ENCODE measurements around the gene DDX27. TPM values are rescaled to one million over a fixed set of nuclear protein-coding genes. Genes with fewer than 3 reads are reported as not detected.

The DDX27 gene
- total RNA-seq, 1 donor from 2014 or later = 52.2 TPM

DNA sequence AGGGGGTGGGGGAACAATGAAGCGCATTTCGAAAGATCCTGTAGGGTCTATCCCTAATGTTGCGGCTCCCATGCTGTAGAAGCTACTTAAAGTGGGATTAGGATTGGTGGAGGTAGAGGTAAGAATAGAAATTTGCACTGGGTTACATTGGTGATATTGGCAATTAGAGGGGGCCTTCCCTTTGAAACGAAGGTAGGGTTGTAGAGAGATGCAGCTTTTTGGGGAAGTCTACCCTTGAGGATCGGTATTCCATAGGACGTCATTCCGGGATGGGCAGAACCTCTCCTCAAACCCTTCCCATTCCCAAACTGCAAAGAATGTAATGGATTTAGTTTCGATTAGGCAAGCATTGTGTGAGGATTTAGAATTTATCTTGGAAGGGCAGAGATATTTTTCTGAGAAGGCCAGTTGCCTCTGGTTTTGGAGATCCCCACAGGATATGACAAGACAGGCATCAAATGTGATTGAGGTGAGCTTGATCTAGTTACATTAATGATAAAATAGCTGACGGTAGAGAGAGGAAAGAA lies 64.0 kb downstream of the DDX27 start:
- Histone ChIP-seq H3K36me3 (ENCODE audit: control insufficient read depth, insufficient read depth, low read length) (peaks cover 32% of the 10 kb centered on the region), H3K4me3 (ENCODE audit: low read depth, low read length) (no peak overlapping the region), H3K27me3 (ENCODE audit: control insufficient read depth, insufficient read depth, low read length) (no peaks in the 10 kb centered on the region)
- TF ChIP-seq, protein P1, sequence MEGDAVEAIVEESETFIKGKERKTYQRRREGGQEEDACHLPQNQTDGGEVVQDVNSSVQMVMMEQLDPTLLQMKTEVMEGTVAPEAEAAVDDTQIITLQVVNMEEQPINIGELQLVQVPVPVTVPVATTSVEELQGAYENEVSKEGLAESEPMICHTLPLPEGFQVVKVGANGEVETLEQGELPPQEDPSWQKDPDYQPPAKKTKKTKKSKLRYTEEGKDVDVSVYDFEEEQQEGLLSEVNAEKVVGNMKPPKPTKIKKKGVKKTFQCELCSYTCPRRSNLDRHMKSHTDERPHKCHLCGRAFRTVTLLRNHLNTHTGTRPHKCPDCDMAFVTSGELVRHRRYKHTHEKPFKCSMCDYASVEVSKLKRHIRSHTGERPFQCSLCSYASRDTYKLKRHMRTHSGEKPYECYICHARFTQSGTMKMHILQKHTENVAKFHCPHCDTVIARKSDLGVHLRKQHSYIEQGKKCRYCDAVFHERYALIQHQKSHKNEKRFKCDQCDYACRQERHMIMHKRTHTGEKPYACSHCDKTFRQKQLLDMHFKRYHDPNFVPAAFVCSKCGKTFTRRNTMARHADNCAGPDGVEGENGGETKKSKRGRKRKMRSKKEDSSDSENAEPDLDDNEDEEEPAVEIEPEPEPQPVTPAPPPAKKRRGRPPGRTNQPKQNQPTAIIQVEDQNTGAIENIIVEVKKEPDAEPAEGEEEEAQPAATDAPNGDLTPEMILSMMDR (IDR thresholded peaks at IDR 0.05; ENCODE audit: insufficient read depth, low read length, poor library complexity, severe bottlenecking) = no peak
- no peak for DNase-seq (ENCODE audit: low read depth)

DNA sequence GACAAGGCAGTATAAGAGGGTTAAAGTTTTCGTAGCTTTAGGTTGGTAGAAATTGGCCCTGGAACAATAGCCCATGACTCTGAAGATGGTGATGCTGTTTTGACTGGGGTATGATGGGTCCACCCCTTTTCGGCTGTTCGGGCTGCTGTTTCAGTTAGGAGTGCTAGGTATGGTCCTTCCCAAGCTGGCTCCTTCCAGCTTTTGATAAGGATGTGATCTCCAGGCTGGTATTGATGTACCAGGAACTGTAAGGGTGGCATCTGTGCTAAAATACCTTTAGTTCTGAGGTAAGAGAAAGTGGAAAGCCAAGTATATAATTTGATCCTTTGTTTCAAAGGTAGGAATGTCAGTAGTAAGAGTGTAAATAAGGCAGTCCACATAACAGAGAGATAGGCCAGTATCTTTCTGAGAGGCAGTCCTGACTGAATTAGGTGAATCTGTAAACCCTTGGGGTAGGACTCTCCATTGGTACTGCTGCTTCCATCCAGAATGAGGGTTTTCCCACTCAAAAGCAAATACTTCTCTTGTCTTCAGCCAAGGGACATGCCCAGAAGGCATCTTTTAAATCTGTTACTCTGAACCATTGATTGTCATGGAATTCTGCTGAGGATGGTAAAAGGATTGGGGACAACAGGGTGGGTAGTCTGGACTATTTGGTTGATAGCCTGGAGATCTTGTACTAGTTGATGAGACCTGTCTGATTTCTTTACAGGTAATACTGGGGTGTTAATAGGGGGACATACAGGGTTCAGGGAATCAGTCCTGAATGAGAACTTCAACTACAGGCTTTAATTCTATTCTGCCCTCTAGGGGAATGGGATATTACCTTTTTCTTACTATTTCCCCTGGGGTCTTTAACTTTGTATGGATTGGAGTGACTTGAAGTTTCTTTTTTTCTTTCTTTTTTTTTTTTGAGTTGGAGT lies 64.7 kb downstream of the DDX27 start:
- no peak overlapping the region for H3K4me3 ChIP-seq (ENCODE audit: low read depth, low read length)

DNA sequence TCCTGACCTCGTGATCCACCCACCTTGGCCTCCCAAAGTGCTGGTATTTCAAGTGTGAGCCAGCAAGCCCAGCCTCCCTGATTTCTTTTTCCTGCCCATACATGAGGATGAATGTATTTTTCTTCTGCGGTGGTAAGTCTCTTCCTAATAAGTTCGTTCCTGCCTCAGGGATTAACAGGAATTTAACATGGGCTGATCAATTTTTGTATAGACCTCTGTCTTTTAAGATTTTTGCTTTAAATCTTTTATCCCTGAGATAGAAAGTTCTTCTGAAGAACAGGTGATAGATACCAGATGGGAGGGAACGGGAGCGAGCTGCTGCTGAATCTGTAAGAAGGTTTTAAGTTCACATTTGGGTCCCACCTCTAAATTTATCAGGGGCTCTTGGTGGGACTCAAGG lies 65.6 kb downstream of the DDX27 start:
- H3K27me3 ChIP-seq (ENCODE audit: control insufficient read depth, insufficient read depth, low read length) = no peaks in the 10 kb centered on the region
- no peak overlapping the region for H3K4me3 ChIP-seq (ENCODE audit: low read depth, low read length)
- TF ChIP-seq, protein P1 (IDR thresholded peaks at IDR 0.05; ENCODE audit: insufficient read depth, low read length, poor library complexity, severe bottlenecking) = no peak
- DNase-seq (ENCODE audit: low read depth) = no peak
- H3K36me3 ChIP-seq (ENCODE audit: control insufficient read depth, insufficient read depth, low read length) = peaks cover 33% of the 10 kb centered on the region

More for the DNA sequence above, 64.7 kb downstream of the DDX27 start:
- Histone ChIP-seq H3K36me3 (ENCODE audit: control insufficient read depth, insufficient read depth, low read length) (peaks cover 32% of the 10 kb centered on the region), H3K27me3 (ENCODE audit: control insufficient read depth, insufficient read depth, low read length) (no peaks in the 10 kb centered on the region)
- no peak for DNase-seq (ENCODE audit: low read depth)
- TF ChIP-seq, protein P1 (IDR thresholded peaks at IDR 0.05; ENCODE audit: insufficient read depth, low read length, poor library complexity, severe bottlenecking) = no peak

DNA sequence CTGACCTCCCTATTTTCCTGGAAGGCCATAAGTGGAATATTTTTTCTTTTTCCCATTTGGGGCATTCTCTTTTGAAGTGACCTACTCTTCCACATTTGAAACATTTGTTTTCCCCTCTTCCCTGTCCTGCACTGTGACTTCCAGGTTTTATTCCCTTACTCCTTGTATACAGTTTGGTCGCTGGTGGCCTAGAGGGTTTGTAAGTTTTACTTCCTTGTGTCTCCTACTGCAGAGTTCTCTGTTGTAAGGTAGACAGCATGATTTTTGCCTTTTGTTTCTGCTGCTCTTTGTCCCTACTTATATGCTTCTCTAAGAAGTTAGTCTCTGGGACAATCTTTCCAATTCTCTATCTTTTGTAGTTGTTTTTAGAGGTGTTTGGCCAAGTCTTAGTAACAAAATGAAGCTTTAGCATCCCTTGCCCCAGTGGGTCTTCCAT lies 66.0 kb downstream of the DDX27 start:
- Histone ChIP-seq H3K4me3 (ENCODE audit: low read depth, low read length) (no peak overlapping the region), H3K27me3 (ENCODE audit: control insufficient read depth, insufficient read depth, low read length) (no peaks in the 10 kb centered on the region), H3K36me3 (ENCODE audit: control insufficient read depth, insufficient read depth, low read length) (peaks cover 29% of the 10 kb centered on the region)
- DNase-seq (ENCODE audit: low read depth) = no peak
- TF ChIP-seq, protein P1 (IDR thresholded peaks at IDR 0.05; ENCODE audit: insufficient read depth, low read length, poor library complexity, severe bottlenecking) = no peak

DNA sequence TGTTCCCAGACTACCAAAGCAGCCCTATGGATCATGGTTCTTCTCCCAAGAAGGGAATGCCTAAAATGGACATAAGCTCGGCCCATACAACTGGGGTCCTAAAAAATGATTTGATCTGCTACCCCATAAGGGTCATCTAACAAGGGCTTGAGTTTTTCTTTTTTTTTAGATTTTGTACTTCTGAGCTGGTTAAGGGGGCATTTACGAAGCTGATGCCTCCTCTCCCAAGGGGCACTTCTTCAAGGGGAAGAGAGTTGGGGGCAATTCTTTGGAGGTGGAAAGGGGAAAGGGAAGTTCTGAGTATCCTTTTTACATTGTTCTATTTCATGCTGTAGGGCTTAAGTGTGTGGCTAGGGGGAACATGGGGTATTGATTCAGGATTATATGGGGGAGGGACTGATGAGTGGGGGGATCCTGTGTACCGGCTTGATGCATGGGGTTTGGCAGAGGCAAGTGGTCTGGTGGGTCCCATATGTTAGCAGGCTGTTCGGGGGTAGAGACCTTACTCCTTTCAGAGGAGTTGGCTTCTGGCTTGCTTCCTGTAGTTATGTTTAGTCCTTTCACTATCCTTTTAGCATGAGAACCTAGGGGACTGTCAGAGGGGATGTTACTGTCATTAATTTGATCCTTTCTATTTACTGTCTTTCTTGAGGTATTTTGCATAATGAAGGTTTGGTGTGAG lies 66.7 kb downstream of the DDX27 start:
- Histone ChIP-seq H3K4me3 (ENCODE audit: low read depth, low read length) (no peak overlapping the region), H3K27me3 (ENCODE audit: control insufficient read depth, insufficient read depth, low read length) (no peaks in the 10 kb centered on the region), H3K36me3 (ENCODE audit: control insufficient read depth, insufficient read depth, low read length) (peaks cover 23% of the 10 kb centered on the region)
- DNase-seq (ENCODE audit: low read depth) = no peak
- TF ChIP-seq, protein P1 (IDR thresholded peaks at IDR 0.05; ENCODE audit: insufficient read depth, low read length, poor library complexity, severe bottlenecking) = no peak
